SK-N-SH (cell line): Measurements from ENCODE around the gene COPS3. TPM values are rescaled to one million over a fixed set of nuclear protein-coding genes. Genes with fewer than 3 reads are reported as not detected.
A peak's percentile ranks its signal among the peaks of the same experiment; 100 is the strongest.

Experiments
- CTCF ChIA-PET: fragments of 300-600, 350-600 bp; formaldehyde crosslinking; extraction: SDS; loops from one replicate; lab custom pipeline; 2021; lab: Yijun Ruan, JAX
- POLR2A ChIA-PET: fragments of 350-600 bp; sonication (Branson Sonifier 250); formaldehyde crosslinking; extraction: SDS; loops from one replicate; lab custom pipeline; 2020; ENCODE audit warnings: antibody characterized with exemption, inconsistent platforms; lab: Yijun Ruan, JAX
- DNase-seq: peaks from one replicate; pipeline ENCODE4 v3.0.0; 2012
- H2AFZ ChIP-seq: fragments of 200-600 bp; sonication (generic); 2 replicates; pipeline ENCODE4 v1.8.1; 2016; ENCODE audit warnings: antibody characterized with exemption, mild to moderate bottlenecking, low read depth
- H3F3A ChIP-seq: fragments of 200-600 bp; sonication (generic); replicated peaks from 2 replicates; pipeline ENCODE3; 2016; ENCODE audit warnings: antibody characterized with exemption, mild to moderate bottlenecking; ENCODE audit not compliant: insufficient read depth
- H3K27ac ChIP-seq, 2 experiments: fragments of 200-500 bp in 1 of 2; fragments of 200-600 bp in 1 of 2; sonication (Bioruptor generic) in 1 of 2; sonication (generic), shearing (Covaris generic) in 1 of 2; 2 replicates each; pipeline versions ENCODE4 v1.5.1 to v1.6.1; 2014 to 2016; ENCODE audit warnings: low read depth in 2 of 2, inconsistent platforms in 1 of 2, low read length in 1 of 2, mild to moderate bottlenecking in 1 of 2, mixed read lengths in 1 of 2
- H3K27me3 ChIP-seq: fragments of 200-600 bp; sonication (generic), shearing (Covaris generic); 2 replicates; pipeline ENCODE4 v1.6.1; 2016; ENCODE audit warnings: mixed run types; ENCODE audit not compliant: insufficient read depth
- H3K36me3 ChIP-seq, 2 experiments: fragments of 200-500 bp in 1 of 2; fragments of 200-600 bp in 1 of 2; sonication (Bioruptor generic) in 1 of 2; sonication (generic) in 1 of 2; replicated peaks in 1 of 2; 2 replicates each; pipeline versions ENCODE3 to v1.5.1; 2014 to 2016; ENCODE audit warnings: low read length in 1 of 2, mild to moderate bottlenecking in 1 of 2; ENCODE audit not compliant: insufficient read depth in 2 of 2, control insufficient read depth in 1 of 2
- H3K4me1 ChIP-seq, 2 experiments: fragments of 200-500 bp in 1 of 2; fragments of 200-600 bp in 1 of 2; sonication (Bioruptor generic) in 1 of 2; sonication (generic), shearing (Covaris generic) in 1 of 2; 2 replicates each; pipeline versions ENCODE4 v1.5.1 to v1.6.1; 2014 to 2016; ENCODE audit warnings: low read depth in 1 of 2, low read length in 1 of 2, mixed run types in 1 of 2; ENCODE audit not compliant: insufficient read depth in 2 of 2, control insufficient read depth in 1 of 2
- H3K4me2 ChIP-seq: fragments of 200-600 bp; sonication (generic), shearing (Covaris generic); 2 replicates; pipeline ENCODE4 v1.6.1; 2017; ENCODE audit warnings: mixed run types
- H3K4me3 ChIP-seq, 2 experiments: fragments of 200-500 bp in 1 of 2; fragments of 200-600 bp in 1 of 2; sonication (Bioruptor generic) in 1 of 2; sonication (generic), shearing (Covaris generic) in 1 of 2; 2 replicates each; pipeline versions ENCODE4 v1.5.1 to v1.8.1; 2014 to 2016; ENCODE audit warnings: low read depth in 2 of 2, inconsistent platforms in 1 of 2, low read length in 1 of 2, mild to moderate bottlenecking in 1 of 2, mixed read lengths in 1 of 2, moderate library complexity in 1 of 2
- H3K79me2 ChIP-seq: fragments of 200-600 bp; sonication (generic); 2 replicates; pipeline ENCODE4 v1.8.1; 2017; ENCODE audit warnings: mild to moderate bottlenecking; ENCODE audit not compliant: insufficient read depth
- H3K9ac ChIP-seq: fragments of 200-600 bp; sonication (generic); 2 replicates; pipeline ENCODE4 v1.6.1; 2017; ENCODE audit warnings: mixed run types
- H3K9me2 ChIP-seq: fragments of 200-600 bp; sonication (generic); 2 replicates; pipeline ENCODE4 v1.6.1; 2017; ENCODE audit warnings: mixed run types
- H3K9me3 ChIP-seq: fragments of 200-600 bp; sonication (generic); 2 replicates; pipeline ENCODE4 v1.6.1; 2017; ENCODE audit warnings: mixed run types, mild to moderate bottlenecking, moderate library complexity
- H4K20me1 ChIP-seq: fragments of 200-600 bp; sonication (generic); 2 replicates; pipeline ENCODE4 v1.6.1; 2017; ENCODE audit warnings: mild to moderate bottlenecking, mixed run types; ENCODE audit not compliant: insufficient read depth
- ELF1 ChIP-seq: IDR thresholded peaks from 2 replicates; pipeline ENCODE4 v1.4.0; 2012
- EP300 ChIP-seq, 2 experiments: IDR thresholded peaks; 2 replicates each; pipeline versions ENCODE4 v1.4.0 to v1.6.1; 2012; ENCODE audit warnings: borderline replicate concordance in 1 of 2, low read depth in 1 of 2, low read length in 1 of 2
- GABPA ChIP-seq: IDR thresholded peaks from 2 replicates; pipeline ENCODE4 v1.4.0; 2012; ENCODE audit warnings: low read depth, mild to moderate bottlenecking
- GATA2 ChIP-seq: sonication (generic); formaldehyde crosslinking; IDR thresholded peaks from 2 replicates; pipeline ENCODE4 v1.5.0; 2020; ENCODE audit warnings: mild to moderate bottlenecking, missing genetic modification reagents
- MEF2A ChIP-seq: IDR thresholded peaks from 2 replicates; pipeline ENCODE4 v1.4.0; 2012; ENCODE audit warnings: low read depth, borderline replicate concordance
- POLR2AphosphoS5 ChIP-seq: IDR thresholded peaks from 2 replicates; pipeline ENCODE4 v1.6.1; 2012; ENCODE audit warnings: low read depth, low read length
- RAD21 ChIP-seq: IDR thresholded peaks from 2 replicates; pipeline ENCODE4 v1.6.1; 2012; ENCODE audit warnings: mild to moderate bottlenecking, low read length
- TCF12 ChIP-seq: IDR thresholded peaks from 2 replicates; pipeline ENCODE4 v1.4.0; 2012
- WGBS: methylation state at CpG from one replicate; pipeline ENCODE4 v1.1.6; 2017; ENCODE audit warnings: low lambda C conversion rate; 5-methylcytosine and 5-hydroxymethylcytosine counted together
- polyA plus RNA-seq, 3 experiments: library from polyadenylated mRNA; depleted of rRNA; stranded (reverse); fragments of >200 nt; gene quantifications; 2 replicates each; pipeline ENCODE4 v1.2.3, GENCODE V29; 2012
- TF ChIP-seq, protein P1 (sequence below): fragments of 200-600 bp; sonication (generic); IDR thresholded peaks from 2 replicates; pipeline ENCODE4 v1.6.1; 2017; ENCODE audit warnings: antibody characterized with exemption, mild to moderate bottlenecking, moderate library complexity
- TF ChIP-seq, protein P2 (sequence below): IDR thresholded peaks from 2 replicates; pipeline ENCODE4; 2012
- TF ChIP-seq, protein P3 (sequence below): IDR thresholded peaks from 2 replicates; pipeline ENCODE4 v1.4.0; 2012; ENCODE audit warnings: low read depth, borderline replicate concordance
- TF ChIP-seq, protein P4 (sequence below): fragments of 150-350 bp; IDR thresholded peaks from 2 replicates; pipeline ENCODE4 v1.6.1; 2016; ENCODE audit warnings: mild to moderate bottlenecking, low read depth, low read length

COPS3 gene
- polyA plus RNA-seq, 1 of the 3 experiments (the other 2 are of a cell fraction), result 64.8 TPM

DNA sequence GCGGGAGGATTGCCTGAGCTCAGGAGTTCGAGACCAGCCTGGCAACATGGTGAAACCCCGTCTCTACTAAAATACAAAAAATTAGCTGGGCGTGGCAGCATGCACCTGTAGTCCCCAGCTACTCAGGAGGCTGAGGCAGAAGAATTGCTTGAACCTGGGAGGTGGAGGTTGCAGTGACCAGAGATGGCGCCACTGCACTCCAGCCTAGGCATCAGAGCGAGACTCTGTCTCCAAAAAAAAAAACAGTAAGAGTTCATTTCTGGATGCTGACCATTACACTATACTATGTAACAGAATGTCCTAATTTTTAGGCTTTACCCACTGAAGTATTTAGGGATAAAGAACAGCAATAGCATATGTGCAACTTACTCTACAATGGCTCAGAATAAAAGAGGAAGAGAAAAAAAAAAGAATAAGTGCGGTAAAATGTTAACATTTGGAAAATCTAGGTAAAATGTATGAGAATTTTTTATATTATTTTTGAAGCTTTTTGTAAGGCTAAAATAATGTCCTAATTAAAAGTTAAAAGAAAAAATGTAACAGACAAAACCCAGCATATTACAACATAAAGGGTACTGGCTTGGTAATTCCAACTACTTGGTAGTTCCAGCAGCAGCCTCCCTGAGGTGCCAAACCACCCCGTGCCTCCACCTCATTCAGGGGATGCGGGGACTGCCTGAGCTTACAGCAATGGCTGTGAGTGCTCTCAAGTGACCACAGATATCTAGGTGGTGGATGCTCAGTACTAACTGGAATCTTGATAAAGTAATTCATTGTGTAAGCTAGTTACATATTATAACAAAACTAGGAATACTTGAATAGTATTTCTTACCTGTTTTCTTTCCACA is 10.9 kb downstream of the COPS3 start:
- Histone ChIP-seq H3K36me3 (peaks cover 38 to 67% of the 10 kb centered on the region in 2 experiments), H4K20me1 (peaks cover 12% of the 10 kb centered on the region; the same call in 1 of the 2 replicates), H3K27me3 (no peaks in the 10 kb centered on the region), H3F3A (peaks cover 9% of the 10 kb centered on the region), H3K27ac (no peak overlapping the region), H3K79me2 (peaks cover 41% of the 10 kb centered on the region), H3K9me3 (no peaks in the 10 kb centered on the region), H3K4me2 (no peak overlapping the region), H3K4me3 (no peak overlapping the region), H2AFZ (no peak overlapping the region), H3K9me2 (no peaks in the 10 kb centered on the region), H3K4me1 (no peaks in the 10 kb centered on the region), H3K9ac (no peak overlapping the region)
- TF ChIP-seq RAD21 (0 out of 2 replicates have a peak, but pooled peaks have one; percentile 7), ELF1 (no peak), MEF2A (no peak), GABPA (no peak)
- TF ChIP-seq, protein P1, sequence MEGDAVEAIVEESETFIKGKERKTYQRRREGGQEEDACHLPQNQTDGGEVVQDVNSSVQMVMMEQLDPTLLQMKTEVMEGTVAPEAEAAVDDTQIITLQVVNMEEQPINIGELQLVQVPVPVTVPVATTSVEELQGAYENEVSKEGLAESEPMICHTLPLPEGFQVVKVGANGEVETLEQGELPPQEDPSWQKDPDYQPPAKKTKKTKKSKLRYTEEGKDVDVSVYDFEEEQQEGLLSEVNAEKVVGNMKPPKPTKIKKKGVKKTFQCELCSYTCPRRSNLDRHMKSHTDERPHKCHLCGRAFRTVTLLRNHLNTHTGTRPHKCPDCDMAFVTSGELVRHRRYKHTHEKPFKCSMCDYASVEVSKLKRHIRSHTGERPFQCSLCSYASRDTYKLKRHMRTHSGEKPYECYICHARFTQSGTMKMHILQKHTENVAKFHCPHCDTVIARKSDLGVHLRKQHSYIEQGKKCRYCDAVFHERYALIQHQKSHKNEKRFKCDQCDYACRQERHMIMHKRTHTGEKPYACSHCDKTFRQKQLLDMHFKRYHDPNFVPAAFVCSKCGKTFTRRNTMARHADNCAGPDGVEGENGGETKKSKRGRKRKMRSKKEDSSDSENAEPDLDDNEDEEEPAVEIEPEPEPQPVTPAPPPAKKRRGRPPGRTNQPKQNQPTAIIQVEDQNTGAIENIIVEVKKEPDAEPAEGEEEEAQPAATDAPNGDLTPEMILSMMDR, result peak; percentile 55
- TF ChIP-seq, protein P2, sequence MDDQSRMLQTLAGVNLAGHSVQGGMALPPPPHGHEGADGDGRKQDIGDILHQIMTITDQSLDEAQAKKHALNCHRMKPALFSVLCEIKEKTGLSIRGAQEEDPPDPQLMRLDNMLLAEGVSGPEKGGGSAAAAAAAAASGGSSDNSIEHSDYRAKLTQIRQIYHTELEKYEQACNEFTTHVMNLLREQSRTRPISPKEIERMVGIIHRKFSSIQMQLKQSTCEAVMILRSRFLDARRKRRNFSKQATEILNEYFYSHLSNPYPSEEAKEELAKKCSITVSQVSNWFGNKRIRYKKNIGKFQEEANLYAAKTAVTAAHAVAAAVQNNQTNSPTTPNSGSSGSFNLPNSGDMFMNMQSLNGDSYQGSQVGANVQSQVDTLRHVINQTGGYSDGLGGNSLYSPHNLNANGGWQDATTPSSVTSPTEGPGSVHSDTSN, result no peak
- CTCF ChIA-PET, result interaction anchor here (0.6 to 2.7 kb wide), 6 partner anchors 10 to 273 kb away, joined by 3 to 11 read pairs (median 4); partner anchors contain the start of gene COPS3
- 92% methylated on average over 9 of the region's 9 CpGs for WGBS
- no peak for DNase-seq
- POLR2A ChIA-PET, result no interaction called here

DNA sequence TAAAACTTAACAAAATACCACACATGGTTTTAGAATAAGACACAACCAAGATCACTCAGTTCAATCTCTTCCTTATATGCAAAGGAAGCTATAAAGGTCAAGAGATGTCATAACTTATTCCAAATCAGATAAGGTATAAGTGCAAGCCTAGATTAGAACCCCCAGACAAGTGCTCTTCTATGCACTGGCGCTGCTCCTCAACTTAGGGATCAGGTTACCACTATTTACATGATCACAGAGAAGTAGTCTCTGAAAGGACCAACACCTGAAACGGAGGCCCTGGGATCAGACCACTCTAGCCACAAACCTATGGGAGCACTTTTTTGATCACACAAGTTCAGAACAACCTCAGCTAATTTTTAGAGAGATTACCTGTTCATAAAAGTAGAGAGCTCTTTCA is 16.6 kb downstream of the COPS3 start:
- ChIA-PET POLR2A (no interaction called here), CTCF (interaction anchor here (0.9 to 1.2 kb wide), 2 partner anchors 14 to 122 kb away, joined by 4 to 5 read pairs; no protein-coding TSS in a partner anchor)
- no peaks in the 10 kb centered on the region for H3K9me3 ChIP-seq
- WGBS, result 100% methylated on average over 2 of the region's 2 CpGs
- no peak overlapping the region for H3K9ac ChIP-seq
- H3K9me2 ChIP-seq, result no peaks in the 10 kb centered on the region
- H3K4me2 ChIP-seq, result no peak overlapping the region
- H2AFZ ChIP-seq, result no peak overlapping the region
- H3K4me1 ChIP-seq, result no peaks in the 10 kb centered on the region
- peaks cover 8% of the 10 kb centered on the region for H3K79me2 ChIP-seq
- H3K27ac ChIP-seq, result no peak overlapping the region
- no peaks in the 10 kb centered on the region for H3F3A ChIP-seq
- H3K4me3 ChIP-seq, result no peak overlapping the region
- peaks cover 49 to 72% of the 10 kb centered on the region in 2 experiments for H3K36me3 ChIP-seq
- no peaks in the 10 kb centered on the region for H3K27me3 ChIP-seq
- H4K20me1 ChIP-seq, result no peaks in the 10 kb centered on the region
- DNase-seq, result no peak
- TF ChIP-seq, protein P3, sequence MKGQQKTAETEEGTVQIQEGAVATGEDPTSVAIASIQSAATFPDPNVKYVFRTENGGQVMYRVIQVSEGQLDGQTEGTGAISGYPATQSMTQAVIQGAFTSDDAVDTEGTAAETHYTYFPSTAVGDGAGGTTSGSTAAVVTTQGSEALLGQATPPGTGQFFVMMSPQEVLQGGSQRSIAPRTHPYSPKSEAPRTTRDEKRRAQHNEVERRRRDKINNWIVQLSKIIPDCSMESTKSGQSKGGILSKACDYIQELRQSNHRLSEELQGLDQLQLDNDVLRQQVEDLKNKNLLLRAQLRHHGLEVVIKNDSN, result no peak
- TF ChIP-seq RAD21 (no peak), EP300 (IDR thresholded peaks at IDR 0.05; ENCODE audit: borderline replicate concordance in 1 of 2, low read depth in 1 of 2, low read length in 1 of 2) (no peak), GATA2 (CRISPR knock-in tag) (no peak), TCF12 (no peak), POLR2AphosphoS5 (no peak)
- TF ChIP-seq, protein P2, result no peak
- TF ChIP-seq, protein P1, result no peak
- TF ChIP-seq, protein P4, sequence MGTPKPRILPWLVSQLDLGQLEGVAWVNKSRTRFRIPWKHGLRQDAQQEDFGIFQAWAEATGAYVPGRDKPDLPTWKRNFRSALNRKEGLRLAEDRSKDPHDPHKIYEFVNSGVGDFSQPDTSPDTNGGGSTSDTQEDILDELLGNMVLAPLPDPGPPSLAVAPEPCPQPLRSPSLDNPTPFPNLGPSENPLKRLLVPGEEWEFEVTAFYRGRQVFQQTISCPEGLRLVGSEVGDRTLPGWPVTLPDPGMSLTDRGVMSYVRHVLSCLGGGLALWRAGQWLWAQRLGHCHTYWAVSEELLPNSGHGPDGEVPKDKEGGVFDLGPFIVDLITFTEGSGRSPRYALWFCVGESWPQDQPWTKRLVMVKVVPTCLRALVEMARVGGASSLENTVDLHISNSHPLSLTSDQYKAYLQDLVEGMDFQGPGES, result no peak
